Jurkat, Clone E6-1 (cell line): ENCODE results near the gene TEX52.
A peak's percentile ranks its signal among the peaks of the same experiment; 100 is the strongest.
"Not testable (repeated sequence)": the region's sequence is repeated elsewhere in the genome, so short reads cannot be mapped to it uniquely, and the experiment has no call there.

Experiments used
- DNase-seq: peaks from one replicate; pipeline ENCODE4 v3.0.0-alpha.2; 2011; ENCODE audit warnings: low read depth, low spot score
- H3K4me3 ChIP-seq: 2 replicates; pipeline ENCODE4 v1.5.1; 2011; ENCODE audit warnings: mild to moderate bottlenecking, low read length, control low read depth, moderate library complexity

The TEX52 gene

GRCh38 chr12:2876431-2877046, 19.7 kb upstream of the TEX52 start:
- peak; percentile 39 for DNase-seq

GRCh38 chr12:2868986-2869632, 12.3 kb upstream of the TEX52 start:
- not testable (repeated sequence) for H3K4me3 ChIP-seq, DNase-seq

More at GRCh38 chr12:2876431-2877046, 19.7 kb upstream of the TEX52 start:
- peak overlapping the region; percentile 94 for H3K4me3 ChIP-seq

DNA sequence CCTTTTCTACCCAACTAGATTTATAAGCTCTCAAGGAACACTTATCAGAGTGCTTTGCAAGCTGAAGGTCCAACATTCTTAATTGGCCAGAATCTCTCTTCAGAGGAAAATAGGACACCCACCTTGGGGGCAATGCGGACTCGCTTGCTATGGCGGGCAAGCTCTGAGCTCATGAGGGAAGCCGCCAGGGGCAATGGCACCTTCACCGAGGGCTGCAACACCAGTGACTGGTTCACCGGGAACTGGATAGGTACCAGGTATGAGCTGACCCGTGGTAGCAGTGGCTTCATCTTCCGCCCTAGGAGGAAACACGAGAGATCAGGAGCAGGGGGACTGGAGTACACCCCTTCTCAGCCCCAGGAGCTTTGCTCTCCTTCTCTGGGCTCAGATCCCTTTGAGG, 7.4 kb upstream of the TEX52 start:
- no peak for DNase-seq
- no peak overlapping the region for H3K4me3 ChIP-seq

- H3K4me3 ChIP-seq, DNase-seq: not testable (repeated sequence)
Observed at GRCh38 chr12:2863402-2863801, 6.6 kb upstream of the TEX52 start.

GRCh38 chr12:2862876-2863275, 6.0 kb upstream of the TEX52 start:
- H3K4me3 ChIP-seq, result no peak overlapping the region
- DNase-seq, result no peak

DNA sequence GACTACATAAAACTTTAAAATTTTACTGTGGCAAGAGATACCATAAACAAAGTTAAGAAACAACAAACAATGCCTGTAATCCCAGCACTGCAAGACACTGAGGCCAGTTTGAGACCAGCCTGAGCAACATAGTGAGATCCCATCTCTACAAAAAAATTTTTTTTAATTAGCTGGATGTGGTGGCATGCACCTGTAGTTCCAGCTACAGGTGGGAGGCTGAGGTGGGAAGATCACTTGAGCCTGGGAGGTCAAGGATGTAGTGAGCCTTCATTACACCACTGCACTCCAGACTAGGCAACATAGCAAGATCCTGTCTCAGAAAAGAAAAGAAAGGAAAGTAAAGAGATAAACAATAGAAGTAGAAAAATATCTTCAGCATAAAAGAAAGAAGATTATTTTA, 3.3 kb upstream of the TEX52 start:
- H3K4me3 ChIP-seq, result no peak overlapping the region
- no peak for DNase-seq

DNA sequence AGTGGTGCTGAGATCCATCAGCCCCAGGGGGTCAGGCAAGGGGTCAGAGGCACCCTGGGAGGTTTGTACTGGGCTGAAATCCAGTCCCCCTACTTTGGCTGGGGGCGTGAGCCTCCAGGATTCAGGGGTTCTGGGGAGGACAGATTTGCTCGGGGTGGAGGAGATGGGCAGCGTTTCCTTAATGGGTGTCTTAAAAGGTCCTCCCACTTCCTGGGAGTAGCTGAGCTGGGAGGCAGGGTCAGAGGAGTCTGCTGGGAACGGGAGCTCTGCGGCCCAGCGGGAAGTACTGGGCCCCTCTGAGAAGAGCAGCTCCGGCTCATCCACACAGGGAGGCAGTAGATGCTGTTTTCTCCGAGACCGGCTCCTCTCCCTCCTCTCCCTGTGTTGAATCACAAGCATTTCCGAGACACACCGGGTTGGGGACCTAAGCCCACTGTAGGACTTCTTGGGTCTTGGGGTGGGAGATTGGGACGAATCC, 2.1 kb upstream of the TEX52 start:
- DNase-seq, result no peak
- no peak overlapping the region for H3K4me3 ChIP-seq

- H3K4me3 ChIP-seq, result no peak overlapping the region
- DNase-seq, result no peak
Observed at GRCh38 chr12:2858334-2858733, 1.5 kb upstream of the TEX52 start.

GRCh38 chr12:2857576-2857975, 737 bp upstream of the TEX52 start:
- DNase-seq, result no peak
- H3K4me3 ChIP-seq, result no peak overlapping the region

DNA sequence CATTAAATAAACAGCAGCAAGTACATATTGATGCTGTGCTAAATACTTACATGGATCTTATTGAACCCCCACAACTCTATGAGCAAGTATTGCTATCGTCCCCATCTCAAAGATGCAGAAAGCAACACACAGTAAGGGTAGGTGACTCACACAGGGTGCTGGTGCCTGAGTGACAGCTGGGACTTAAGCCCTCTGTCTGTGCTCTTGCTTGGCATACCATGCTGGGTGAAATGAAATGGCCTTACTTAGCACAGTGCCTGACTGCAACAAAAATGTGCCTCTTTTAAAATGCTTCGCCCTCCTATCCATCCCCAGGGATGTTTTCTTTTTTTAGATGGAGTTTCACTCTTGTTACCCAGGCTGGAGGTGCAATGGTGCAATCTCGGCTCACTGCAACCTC, 788 bp downstream of the TEX52 start:
- no peak overlapping the region for H3K4me3 ChIP-seq
- DNase-seq, result no peak

DNA sequence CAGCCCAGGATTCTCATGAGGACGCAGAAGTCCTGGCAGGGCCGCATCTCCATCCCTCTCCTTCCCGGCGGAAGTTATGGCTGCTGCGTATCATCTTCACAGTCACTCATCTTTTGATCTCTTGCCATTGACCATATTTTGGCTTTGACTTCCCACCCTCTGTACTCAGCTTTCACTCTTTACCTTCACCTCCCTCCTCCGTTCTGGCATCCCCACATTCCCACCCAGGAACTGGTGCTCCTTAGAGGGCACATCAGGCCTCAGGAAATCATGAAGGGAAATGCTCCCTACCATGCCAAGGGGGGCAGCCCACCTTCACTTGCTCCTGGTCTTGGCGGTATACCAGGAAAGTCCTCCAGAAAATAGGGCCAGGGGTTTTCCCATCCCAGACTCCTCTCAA, 1.3 kb downstream of the TEX52 start:
- H3K4me3 ChIP-seq, result no peak overlapping the region
- DNase-seq, result no peak

GRCh38 chr12:2854669-2855453, 2.0 kb downstream of the TEX52 start:
- DNase-seq, result no peak
- H3K4me3 ChIP-seq, result no peak overlapping the region

DNA sequence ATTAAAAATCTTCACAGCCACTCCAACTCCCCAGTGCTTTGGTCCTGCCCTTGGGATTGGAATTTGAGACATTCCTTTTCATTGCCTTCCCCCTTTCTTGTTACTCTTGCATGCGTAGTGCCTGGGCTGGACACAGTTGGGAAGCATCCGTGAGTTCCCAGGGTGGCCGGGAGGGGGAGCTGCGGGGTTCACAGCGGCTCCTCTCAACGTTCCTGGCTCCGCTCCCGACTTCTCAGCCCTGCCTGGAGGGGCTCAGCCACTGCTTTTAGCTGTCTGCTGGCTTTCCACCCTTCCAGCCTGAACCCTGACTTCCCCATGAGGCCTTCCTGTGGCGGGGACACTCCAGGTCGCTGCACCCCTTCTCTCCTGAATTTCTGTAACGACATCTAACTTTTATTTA, 3.2 kb downstream of the TEX52 start:
- no peak for DNase-seq
- H3K4me3 ChIP-seq, result no peak overlapping the region

GRCh38 chr12:2851931-2852330, 4.9 kb downstream of the TEX52 start:
- H3K4me3 ChIP-seq, result no peak overlapping the region
- no peak for DNase-seq

- DNase-seq, result no peak
- no peak overlapping the region for H3K4me3 ChIP-seq
Observed at GRCh38 chr12:2845280-2845679, 11.6 kb downstream of the TEX52 start.

DNA sequence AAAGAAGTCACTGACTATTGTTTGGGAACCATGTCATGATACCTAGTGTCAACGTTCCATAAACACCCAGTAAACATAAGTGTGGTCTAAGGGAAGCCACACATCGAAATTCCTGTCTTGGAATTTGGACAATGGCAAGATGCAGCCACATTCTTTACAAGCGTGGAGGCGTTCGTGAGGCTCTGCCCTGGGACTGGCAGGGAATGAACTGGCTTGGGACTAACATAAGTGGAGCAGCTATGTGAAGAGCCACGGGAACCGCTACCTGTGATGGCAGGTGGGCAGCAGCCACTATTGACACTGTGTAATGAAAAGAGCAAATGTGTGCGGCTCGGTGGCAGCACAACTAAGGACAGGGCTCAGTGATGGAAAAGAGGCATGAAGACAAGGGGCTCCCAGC, 12.1 kb downstream of the TEX52 start:
- DNase-seq, result no peak
- H3K4me3 ChIP-seq, result no peak overlapping the region

- no peak for DNase-seq
- no peak overlapping the region for H3K4me3 ChIP-seq
Observed at GRCh38 chr12:2842948-2843347, 13.9 kb downstream of the TEX52 start.

GRCh38 chr12:2841056-2841650, 15.7 kb downstream of the TEX52 start:
- no peak for DNase-seq
- H3K4me3 ChIP-seq, result no peak overlapping the region

GRCh38 chr12:2836574-2836973, 20.3 kb downstream of the TEX52 start:
- no peak for DNase-seq
- no peak overlapping the region for H3K4me3 ChIP-seq
